ENCODE measurements around the gene SLC13A3. TPM values are rescaled to one million over a fixed set of nuclear protein-coding genes. Genes with fewer than 3 reads are reported as not detected.

SLC13A3 gene
- total RNA-seq, 1 donor from 2014 or later, result 0.90 TPM

DNA sequence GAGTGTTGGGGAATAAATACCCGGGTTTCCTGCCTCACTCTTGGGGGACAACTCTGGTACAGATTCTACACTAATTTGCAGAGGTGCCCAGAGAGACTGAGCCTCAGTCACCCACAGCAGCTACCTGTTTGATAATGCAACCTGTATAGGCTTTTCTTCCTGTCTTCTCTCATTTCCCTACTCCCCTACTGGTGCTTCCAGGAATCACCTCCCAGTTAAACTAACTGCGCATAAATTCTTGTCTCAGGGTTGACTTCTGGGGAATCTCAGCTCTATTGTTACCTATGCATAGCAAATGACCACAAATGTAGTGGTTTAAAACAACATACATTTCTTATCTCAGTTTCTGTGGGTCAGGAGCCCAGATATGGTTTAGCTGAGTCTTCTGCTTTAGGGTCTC is 112.1 kb downstream of the SLC13A3 start:
- no peak for DNase-seq (ENCODE audit: low spot score)
- no peaks in the 10 kb centered on the region for H3K4me1 Mint-ChIP-seq (ENCODE audit: unreplicated experiment)
- TF ChIP-seq CTCF (IDR thresholded peaks at IDR 0.05; ENCODE audit: unreplicated experiment), result peak; percentile 47
- no peaks in the 10 kb centered on the region for H3K36me3 Mint-ChIP-seq (ENCODE audit: low read depth, unreplicated experiment)
- H3K9me3 Mint-ChIP-seq (ENCODE audit: unreplicated experiment), result no peaks in the 10 kb centered on the region
- no peak overlapping the region for H3K27ac Mint-ChIP-seq (ENCODE audit: unreplicated experiment)
- H3K27me3 Mint-ChIP-seq (ENCODE audit: unreplicated experiment), result no peaks in the 10 kb centered on the region
- H3K4me3 Mint-ChIP-seq (ENCODE audit: unreplicated experiment), result no peak overlapping the region

- H3K4me1 Mint-ChIP-seq (ENCODE audit: unreplicated experiment), result no peaks in the 10 kb centered on the region
- no peaks in the 10 kb centered on the region for H3K9me3 Mint-ChIP-seq (ENCODE audit: unreplicated experiment)
- no peaks in the 10 kb centered on the region for H3K36me3 Mint-ChIP-seq (ENCODE audit: low read depth, unreplicated experiment)
- no peak for TF ChIP-seq CTCF (IDR thresholded peaks at IDR 0.05; ENCODE audit: unreplicated experiment)
- H3K27me3 Mint-ChIP-seq (ENCODE audit: unreplicated experiment), result no peaks in the 10 kb centered on the region
- H3K27ac Mint-ChIP-seq (ENCODE audit: unreplicated experiment), result no peak overlapping the region
- no peak overlapping the region for H3K4me3 Mint-ChIP-seq (ENCODE audit: unreplicated experiment)
- no peak for DNase-seq (ENCODE audit: low spot score)
These were observed 120.6 kb downstream of the SLC13A3 start for GRCh38 chr20:46530640-46531039.

- Mint-ChIP-seq H3K27me3 (ENCODE audit: unreplicated experiment) (no peaks in the 10 kb centered on the region), H3K4me3 (ENCODE audit: unreplicated experiment) (no peak overlapping the region), H3K9me3 (ENCODE audit: unreplicated experiment) (no peaks in the 10 kb centered on the region), H3K4me1 (ENCODE audit: unreplicated experiment) (no peaks in the 10 kb centered on the region), H3K36me3 (ENCODE audit: low read depth, unreplicated experiment) (no peaks in the 10 kb centered on the region), H3K27ac (ENCODE audit: unreplicated experiment) (no peak overlapping the region)
- no peak for TF ChIP-seq CTCF (IDR thresholded peaks at IDR 0.05; ENCODE audit: unreplicated experiment)
- DNase-seq (ENCODE audit: low spot score), result no peak
These were observed 127.4 kb downstream of the SLC13A3 start for GRCh38 chr20:46523696-46524328.

DNA sequence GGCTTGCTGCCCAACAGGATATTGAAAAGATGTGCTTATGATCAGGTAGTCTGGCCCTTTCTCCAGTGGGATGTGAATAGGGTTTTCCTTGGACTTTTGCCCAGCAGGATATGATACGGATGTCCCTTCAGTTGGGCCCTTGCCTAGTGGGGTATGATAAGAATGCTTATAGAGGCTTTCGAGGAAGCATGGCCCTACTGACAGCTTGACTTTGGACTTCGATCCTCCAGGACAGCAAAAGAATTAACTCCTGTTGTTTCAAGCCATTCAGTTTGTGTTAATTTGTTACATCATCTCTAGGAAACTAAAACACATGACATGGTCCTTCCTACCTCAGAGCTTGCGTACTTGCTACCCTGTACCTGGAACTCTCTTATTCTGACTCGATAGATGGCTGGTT is 128.2 kb downstream of the SLC13A3 start:
- H3K36me3 Mint-ChIP-seq (ENCODE audit: low read depth, unreplicated experiment), result no peaks in the 10 kb centered on the region
- no peak overlapping the region for H3K4me3 Mint-ChIP-seq (ENCODE audit: unreplicated experiment)
- TF ChIP-seq CTCF (IDR thresholded peaks at IDR 0.05; ENCODE audit: unreplicated experiment), result no peak
- no peak overlapping the region for H3K27ac Mint-ChIP-seq (ENCODE audit: unreplicated experiment)
- no peaks in the 10 kb centered on the region for H3K4me1 Mint-ChIP-seq (ENCODE audit: unreplicated experiment)
- H3K9me3 Mint-ChIP-seq (ENCODE audit: unreplicated experiment), result no peaks in the 10 kb centered on the region
- no peaks in the 10 kb centered on the region for H3K27me3 Mint-ChIP-seq (ENCODE audit: unreplicated experiment)
- DNase-seq (ENCODE audit: low spot score), result no peak

- no peak overlapping the region for H3K27ac Mint-ChIP-seq (ENCODE audit: unreplicated experiment)
- peaks cover 1% of the 10 kb centered on the region for H3K27me3 Mint-ChIP-seq (ENCODE audit: unreplicated experiment)
- no peaks in the 10 kb centered on the region for H3K9me3 Mint-ChIP-seq (ENCODE audit: unreplicated experiment)
- no peak overlapping the region for H3K4me3 Mint-ChIP-seq (ENCODE audit: unreplicated experiment)
- TF ChIP-seq CTCF (IDR thresholded peaks at IDR 0.05; ENCODE audit: unreplicated experiment), result peak; percentile 46
- peak; percentile 63 for DNase-seq (ENCODE audit: low spot score)
- no peaks in the 10 kb centered on the region for H3K36me3 Mint-ChIP-seq (ENCODE audit: low read depth, unreplicated experiment)
- H3K4me1 Mint-ChIP-seq (ENCODE audit: unreplicated experiment), result no peaks in the 10 kb centered on the region
These were observed 130.2 kb downstream of the SLC13A3 start for GRCh38 chr20:46520976-46521579.

Measured in endothelial cell (in vitro differentiated cells).